ENCODE measurements around the gene NT5C1A.

NT5C1A gene

GRCh38 chr1:39613250-39613649 lies 58.7 kb downstream of the NT5C1A start:
- no peak overlapping the region for H3K27ac ChIP-seq
- TF ChIP-seq CTCF (IDR thresholded peaks at IDR 0.05) (no peak), ZFX (IDR thresholded peaks at IDR 0.05; ENCODE audit: borderline replicate concordance) (no peak)

GRCh38 chr1:39609618-39610331 lies 62.1 kb downstream of the NT5C1A start:
- TF ChIP-seq ZFX (IDR thresholded peaks at IDR 0.05; ENCODE audit: borderline replicate concordance) (no peak), CTCF (IDR thresholded peaks at IDR 0.05) (peak; percentile 87)
- no peak overlapping the region for H3K27ac ChIP-seq

Measured in 22Rv1 (cell line).